H9 (cell line): Measurements from ENCODE around the gene LRPPRC. TPM values are rescaled to one million over a fixed set of nuclear protein-coding genes. Genes with fewer than 3 reads are reported as not detected.

Experiments
- DNase-seq: peaks from one replicate; pipeline ENCODE4 v3.0.0-alpha.2; 2017
- H2AFZ ChIP-seq: one replicate; pipeline ENCODE4 v1.6.1; 2013; ENCODE audit warnings: mild to moderate bottlenecking, low read length, control low read depth, moderate library complexity
- H2AK5ac ChIP-seq: 2 replicates; pipeline ENCODE4 v1.6.1; 2013; ENCODE audit warnings: low read length, control low read depth, mixed read lengths; ENCODE audit not compliant: insufficient read length
- H2BK120ac ChIP-seq: one replicate; pipeline ENCODE4 v1.6.1; 2013; ENCODE audit warnings: low read depth, mild to moderate bottlenecking, low read length, control low read depth, inconsistent platforms; ENCODE audit not compliant: poor library complexity, severe bottlenecking
- H2BK12ac ChIP-seq: 2 replicates; pipeline ENCODE4 v1.6.1; 2013; ENCODE audit warnings: low read length, control low read depth, mixed read lengths, low read depth; ENCODE audit not compliant: insufficient read length
- H2BK15ac ChIP-seq: 2 replicates; pipeline ENCODE4 v1.6.1; 2013; ENCODE audit warnings: low read depth, low read length, control low read depth
- H2BK20ac ChIP-seq: one replicate; pipeline ENCODE4 v1.6.1; 2013; ENCODE audit warnings: low read depth, mild to moderate bottlenecking, low read length, control low read depth, inconsistent platforms; ENCODE audit not compliant: poor library complexity, severe bottlenecking
- H2BK5ac ChIP-seq: 2 replicates; pipeline ENCODE4 v1.6.1; 2013; ENCODE audit warnings: low read length, control low read depth, mixed read lengths; ENCODE audit not compliant: insufficient read length
- H3K14ac ChIP-seq: 2 replicates; pipeline ENCODE4 v1.6.1; 2013; ENCODE audit warnings: low read length, control low read depth; ENCODE audit not compliant: insufficient read depth
- H3K18ac ChIP-seq: 2 replicates; pipeline ENCODE4 v1.6.1; 2013; ENCODE audit warnings: low read depth, mild to moderate bottlenecking, mixed read lengths, low read length, control low read depth; ENCODE audit not compliant: insufficient read length
- H3K23ac ChIP-seq: 2 replicates; pipeline ENCODE4 v1.6.1; 2013; ENCODE audit warnings: low read length, control low read depth, mixed read lengths, low read depth; ENCODE audit not compliant: insufficient read length
- H3K23me2 ChIP-seq: 2 replicates; pipeline ENCODE4 v1.6.1; 2013; ENCODE audit warnings: low read depth, mild to moderate bottlenecking, mixed read lengths, low read length, control low read depth; ENCODE audit not compliant: insufficient read length, poor library complexity, severe bottlenecking
- H3K27ac ChIP-seq: 2 replicates; pipeline ENCODE4 v1.5.1; 2013; ENCODE audit warnings: low read length, control low read depth, mixed read lengths, low read depth; ENCODE audit not compliant: insufficient read length
- H3K27me3 ChIP-seq: 2 replicates; pipeline ENCODE4 v1.6.1; 2013; ENCODE audit warnings: low read length, control low read depth, inconsistent platforms; ENCODE audit not compliant: insufficient read depth
- H3K4ac ChIP-seq: 2 replicates; pipeline ENCODE4 v1.6.1; 2013; ENCODE audit warnings: low read depth, mild to moderate bottlenecking, control low read depth, inconsistent platforms, low read length, moderate library complexity
- H3K4me1 ChIP-seq: 2 replicates; pipeline ENCODE4 v1.6.1; 2013; ENCODE audit warnings: low read length, control low read depth, inconsistent platforms; ENCODE audit not compliant: insufficient read depth
- H3K4me2 ChIP-seq: 2 replicates; pipeline ENCODE4 v1.6.1; 2013; ENCODE audit warnings: low read length, control low read depth, mixed read lengths; ENCODE audit not compliant: insufficient read length, insufficient read depth
- H3K56ac ChIP-seq: 2 replicates; pipeline ENCODE4 v1.6.1; 2013; ENCODE audit warnings: low read depth, mild to moderate bottlenecking, mixed read lengths, low read length, control low read depth; ENCODE audit not compliant: insufficient read length
- H3K79me1 ChIP-seq: 2 replicates; pipeline ENCODE4 v1.6.1; 2013; ENCODE audit warnings: low read depth, mild to moderate bottlenecking, moderate library complexity, low read length, control low read depth, inconsistent platforms; ENCODE audit not compliant: insufficient read depth, poor library complexity, severe bottlenecking
- H3K79me2 ChIP-seq: 2 replicates; pipeline ENCODE4 v1.6.1; 2013; ENCODE audit warnings: low read length, control low read depth, inconsistent platforms; ENCODE audit not compliant: insufficient read depth
- H3K9ac ChIP-seq: 2 replicates; pipeline ENCODE4 v1.6.1; 2013; ENCODE audit warnings: low read length, control low read depth, mixed read lengths; ENCODE audit not compliant: insufficient read length; ENCODE audit errors: extremely low read depth
- H3K9me3 ChIP-seq: one replicate; pipeline ENCODE4 v1.6.1; 2013; ENCODE audit warnings: low read depth, low read length, inconsistent platforms; ENCODE audit not compliant: control insufficient read depth
- H3T11ph ChIP-seq: one replicate; pipeline ENCODE4 v1.6.1; 2013; ENCODE audit warnings: mild to moderate bottlenecking, low read length, control low read depth, inconsistent platforms
- H4K20me1 ChIP-seq: one replicate; pipeline ENCODE4 v1.6.1; 2013; ENCODE audit not compliant: control insufficient read depth, insufficient read length, insufficient read depth
- H4K5ac ChIP-seq: 2 replicates; pipeline ENCODE4 v1.6.1; 2013; ENCODE audit warnings: low read depth, mild to moderate bottlenecking, mixed read lengths, low read length, control low read depth; ENCODE audit not compliant: insufficient read length
- H4K8ac ChIP-seq: replicated peaks from 2 replicates; pipeline ENCODE4 v1.6.1; 2013; ENCODE audit warnings: low read length, control low read depth, mixed read lengths, low read depth; ENCODE audit not compliant: insufficient read length
- H4K91ac ChIP-seq: 2 replicates; pipeline ENCODE4 v1.6.1; 2013; ENCODE audit warnings: low read depth, mild to moderate bottlenecking, moderate library complexity, mixed read lengths, low read length, control low read depth; ENCODE audit not compliant: insufficient read length
- H3K27ac Mint-ChIP-seq, 3 experiments: 2 replicates in 2 of 3; 3 replicates in 1 of 3; pipeline ENCODE4 v1.8.0; 2020 to 2021; ENCODE audit warnings: mixed read lengths in 3 of 3, mild to moderate bottlenecking in 1 of 3, moderate library complexity in 1 of 3
- H3K27me3 Mint-ChIP-seq: 2 replicates; pipeline ENCODE4 v1.8.0; 2021; ENCODE audit warnings: low read depth, mild to moderate bottlenecking, moderate library complexity, mixed read lengths
- H3K36me3 Mint-ChIP-seq, 3 experiments: 2 replicates in 2 of 3; 3 replicates in 1 of 3; pipeline ENCODE4 v1.8.0; 2020 to 2021; ENCODE audit warnings: low read depth in 3 of 3, mixed read lengths in 3 of 3; ENCODE audit not compliant: insufficient read depth in 1 of 3
- H3K4me1 Mint-ChIP-seq, 2 experiments: 2 replicates each; pipeline ENCODE4 v1.8.0; 2020; ENCODE audit warnings: mixed read lengths in 2 of 2
- H3K4me3 Mint-ChIP-seq, 2 experiments: 2 replicates in 1 of 2; 3 replicates in 1 of 2; pipeline ENCODE4 v1.8.0; 2020 to 2021; ENCODE audit warnings: mild to moderate bottlenecking in 2 of 2, mixed read lengths in 2 of 2, moderate library complexity in 1 of 2
- H3K9me3 Mint-ChIP-seq, 2 experiments: 2 replicates in 1 of 2; 3 replicates in 1 of 2; pipeline ENCODE4 v1.8.0; 2020; ENCODE audit warnings: mild to moderate bottlenecking in 2 of 2, mixed read lengths in 2 of 2, moderate library complexity in 1 of 2
- CTCF ChIP-seq: fragments of 200-600 bp; sonication (generic); conservative IDR thresholded peaks from 3 replicates; pipeline ENCODE4 v1.8.0; 2021; ENCODE audit warnings: antibody characterized with exemption, mild to moderate bottlenecking
- WGBS: extraction: QIAGEN DNeasy Blood & Tissue Kit; methylation state at CpG from one replicate; pipeline ENCODE4 v1.1.7; 2013; ENCODE audit warnings: missing lambda C conversion rate, low lambda C conversion rate, mixed read lengths; ENCODE audit not compliant: insufficient read length; ENCODE audit errors: extremely low coverage; 5-methylcytosine and 5-hydroxymethylcytosine counted together
- total RNA-seq: library from RNA; stranded (reverse); gene quantifications from 2 replicates; pipeline ENCODE4 v1.2.1, GENCODE V29; 2021

Gene LRPPRC
- total RNA-seq, 1 experiment from 2014 or later, result 182 TPM

- H3K9ac ChIP-seq, result no peak overlapping the region
- H3K14ac ChIP-seq, result no peak overlapping the region
- no peaks in the 10 kb centered on the region; a peak in 1 of 7 replicates for H3K36me3 Mint-ChIP-seq
- H3K4me3 Mint-ChIP-seq, result no peak overlapping the region
- TF ChIP-seq CTCF, result no peak
- H3T11ph ChIP-seq, result no peak overlapping the region
- H3K9me3 ChIP-seq, result no peaks in the 10 kb centered on the region
- no peak overlapping the region for H2BK12ac ChIP-seq
- H3K4ac ChIP-seq, result no peak overlapping the region
- no peak overlapping the region for H4K8ac ChIP-seq
- H3K4me1 Mint-ChIP-seq, result no peaks in the 10 kb centered on the region
- H3K9me3 Mint-ChIP-seq, result no peaks in the 10 kb centered on the region
- H3K79me2 ChIP-seq, result no peaks in the 10 kb centered on the region
- WGBS, result no CpG with 5 or more reads among the region's 3 CpGs
- H3K27ac ChIP-seq, result no peak overlapping the region
- H4K20me1 ChIP-seq, result no peaks in the 10 kb centered on the region
- H2BK120ac ChIP-seq, result no peak overlapping the region
- no peak overlapping the region for H4K91ac ChIP-seq
- H3K56ac ChIP-seq, result no peak overlapping the region
- H2AFZ ChIP-seq, result no peak overlapping the region
- no peak overlapping the region for H2BK15ac ChIP-seq
- H3K27ac Mint-ChIP-seq, result no peak overlapping the region
- no peak for DNase-seq
- H2BK20ac ChIP-seq, result no peak overlapping the region
- H3K4me1 ChIP-seq, result no peaks in the 10 kb centered on the region
- no peaks in the 10 kb centered on the region; the same call in 1 of the 2 replicates for H3K27me3 ChIP-seq
- H3K18ac ChIP-seq, result no peak overlapping the region
- H3K23ac ChIP-seq, result no peak overlapping the region
- no peak overlapping the region for H2AK5ac ChIP-seq
- no peak overlapping the region for H2BK5ac ChIP-seq
- H3K27me3 Mint-ChIP-seq, result peaks cover 43% of the 10 kb centered on the region
- H3K79me1 ChIP-seq, result no peaks in the 10 kb centered on the region
- no peak overlapping the region for H4K5ac ChIP-seq
- H3K4me2 ChIP-seq, result no peak overlapping the region
- H3K23me2 ChIP-seq, result no peaks in the 10 kb centered on the region
Measured at GRCh38 chr2:43854671-43855070, 141.1 kb downstream of the LRPPRC start.
